ENCODE measurements around the gene COX19.

DNA sequence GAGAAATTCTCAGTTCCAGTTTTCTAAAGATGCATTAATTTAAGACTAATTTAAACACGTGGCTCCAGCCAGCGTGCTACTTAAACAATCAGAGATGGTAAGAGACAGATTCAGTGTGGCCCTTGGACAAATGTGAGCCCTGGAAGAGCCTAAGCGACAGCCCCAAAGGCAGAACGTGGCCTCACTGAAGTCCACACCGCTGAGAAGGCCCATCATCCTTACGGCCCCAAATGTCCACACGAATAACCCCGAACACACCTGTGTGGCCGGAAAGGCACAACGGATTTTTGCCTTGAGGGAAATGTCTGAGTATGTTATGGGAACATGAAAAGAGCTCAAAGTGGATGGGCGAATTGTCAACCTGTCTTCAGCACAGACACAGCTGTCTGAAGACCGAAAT lies 3.2 kb downstream of the COX19 start:
- no peak for TF ChIP-seq POLR2AphosphoS5 (IDR thresholded peaks at IDR 0.05)
- TF ChIP-seq, protein P1, sequence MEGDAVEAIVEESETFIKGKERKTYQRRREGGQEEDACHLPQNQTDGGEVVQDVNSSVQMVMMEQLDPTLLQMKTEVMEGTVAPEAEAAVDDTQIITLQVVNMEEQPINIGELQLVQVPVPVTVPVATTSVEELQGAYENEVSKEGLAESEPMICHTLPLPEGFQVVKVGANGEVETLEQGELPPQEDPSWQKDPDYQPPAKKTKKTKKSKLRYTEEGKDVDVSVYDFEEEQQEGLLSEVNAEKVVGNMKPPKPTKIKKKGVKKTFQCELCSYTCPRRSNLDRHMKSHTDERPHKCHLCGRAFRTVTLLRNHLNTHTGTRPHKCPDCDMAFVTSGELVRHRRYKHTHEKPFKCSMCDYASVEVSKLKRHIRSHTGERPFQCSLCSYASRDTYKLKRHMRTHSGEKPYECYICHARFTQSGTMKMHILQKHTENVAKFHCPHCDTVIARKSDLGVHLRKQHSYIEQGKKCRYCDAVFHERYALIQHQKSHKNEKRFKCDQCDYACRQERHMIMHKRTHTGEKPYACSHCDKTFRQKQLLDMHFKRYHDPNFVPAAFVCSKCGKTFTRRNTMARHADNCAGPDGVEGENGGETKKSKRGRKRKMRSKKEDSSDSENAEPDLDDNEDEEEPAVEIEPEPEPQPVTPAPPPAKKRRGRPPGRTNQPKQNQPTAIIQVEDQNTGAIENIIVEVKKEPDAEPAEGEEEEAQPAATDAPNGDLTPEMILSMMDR (IDR thresholded peaks at IDR 0.05), result no peak
